GM18517 (cell line): Measurements from ENCODE around the gene RRP1B.
"Not testable (repeated sequence)": the region's sequence is repeated elsewhere in the genome, so short reads cannot be mapped to it uniquely, and the experiment has no call there.

Source experiments
- ATAC-seq: cut with Tn5 transposase; IDR thresholded peaks from one replicate; pipeline ENCODE4 v1.9.1; 2021; ENCODE audit warnings: mild to moderate bottlenecking, moderate library complexity; ENCODE audit not compliant: unreplicated experiment

Gene RRP1B

DNA sequence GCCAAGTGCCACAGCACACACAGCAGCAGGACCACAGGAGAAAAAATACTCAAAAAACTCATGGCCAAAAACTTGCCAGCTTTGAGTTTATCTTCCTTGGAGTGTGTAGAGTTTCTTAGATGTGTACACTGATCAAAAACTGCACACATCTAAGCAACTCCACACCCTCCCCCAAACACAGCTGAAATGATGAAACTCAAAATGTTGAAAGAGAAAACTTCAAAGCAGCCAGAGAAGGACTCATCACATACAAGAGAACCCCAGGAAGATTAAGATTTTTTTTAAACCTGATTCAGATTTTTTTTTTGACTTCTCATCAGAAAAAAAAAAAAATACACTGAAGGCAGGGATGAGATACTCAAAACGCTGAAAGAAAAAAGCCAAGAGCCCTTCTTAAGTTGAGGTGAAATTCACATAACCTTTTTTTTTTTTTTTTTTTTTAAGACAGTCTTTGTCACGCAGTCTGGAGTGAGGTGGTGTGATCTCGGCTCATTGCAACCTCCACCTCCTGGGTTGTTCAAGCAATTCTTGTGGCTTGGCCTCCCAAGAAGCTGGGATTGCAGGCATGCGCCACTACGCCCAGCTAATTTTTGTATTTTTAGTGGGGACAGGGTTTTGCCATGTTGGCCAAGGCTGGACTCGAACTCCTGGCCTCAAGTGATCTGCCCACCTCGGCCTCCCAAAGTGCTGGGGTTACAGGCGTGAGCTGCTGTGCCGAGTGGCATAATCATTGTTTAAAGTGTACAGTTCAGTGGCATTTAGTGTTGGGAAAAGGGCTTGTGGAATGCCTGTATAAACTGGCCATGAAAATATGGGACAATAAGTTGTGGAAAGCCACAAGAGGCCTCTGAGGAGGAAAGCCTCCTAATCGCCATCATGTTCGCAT lies 38.6 kb downstream of the RRP1B start:
- ATAC-seq, result no peak

DNA sequence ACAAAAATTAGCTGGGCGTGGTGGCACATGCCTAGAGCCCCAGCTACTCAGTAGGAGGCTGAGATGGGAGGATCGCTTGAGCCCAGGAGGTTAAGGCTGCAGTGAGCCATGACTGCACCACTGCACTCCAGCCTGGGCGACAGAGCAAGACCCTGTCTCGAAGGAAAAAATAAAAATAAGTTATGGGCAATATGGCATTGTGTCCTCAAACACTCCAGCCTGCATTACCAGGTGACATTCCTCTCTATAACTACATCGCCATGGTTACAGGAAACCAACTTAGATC lies 40.1 kb downstream of the RRP1B start:
- not testable (repeated sequence) for ATAC-seq

DNA sequence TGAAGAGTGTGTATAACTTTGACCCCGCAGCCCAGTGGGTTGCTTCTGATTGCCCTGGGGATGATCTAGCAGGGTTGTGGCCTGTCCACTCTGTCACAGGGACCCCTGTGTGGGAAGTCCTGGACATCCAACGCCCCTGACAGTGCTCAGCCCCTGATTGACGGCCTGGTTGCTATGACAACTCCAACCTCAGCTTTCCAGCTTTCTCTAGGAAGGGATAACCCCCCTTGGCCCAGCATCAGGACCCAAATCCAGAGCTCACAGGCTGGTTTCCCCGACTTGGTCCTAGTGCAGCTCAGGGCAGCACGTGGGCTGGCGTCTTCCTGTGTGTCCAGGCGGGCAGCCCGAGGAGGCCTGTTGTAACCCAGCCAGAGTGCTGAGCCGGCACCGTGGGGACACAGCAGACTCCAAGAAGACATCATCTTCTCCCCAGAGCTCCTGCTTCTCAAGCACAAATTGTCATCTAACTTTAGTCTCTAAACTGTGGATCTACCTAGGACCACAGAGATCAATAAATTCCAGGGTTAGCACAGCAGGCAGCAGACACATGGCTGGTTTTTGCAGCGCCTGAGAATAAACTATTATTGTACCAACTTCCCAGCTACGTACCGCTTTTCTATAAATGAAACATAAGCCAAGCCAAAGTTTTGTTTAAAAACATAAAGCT lies 40.7 kb downstream of the RRP1B start:
- ATAC-seq, result no peak

- ATAC-seq, result no peak
Observed at GRCh38 chr21:43701936-43702784, 42.8 kb downstream of the RRP1B start.

DNA sequence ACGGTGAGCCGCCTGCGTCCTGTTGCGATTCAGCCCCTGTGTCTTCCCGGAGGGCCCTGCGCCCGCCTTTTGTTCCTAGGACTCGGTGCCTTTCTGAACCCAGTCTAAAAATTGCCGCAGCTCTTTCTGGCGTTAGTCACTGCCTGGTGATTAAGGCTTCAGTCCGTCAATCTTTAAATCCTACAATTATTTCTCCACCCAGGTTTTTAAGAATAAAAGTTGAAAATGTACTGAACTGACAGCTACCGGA lies 43.4 kb downstream of the RRP1B start:
- ATAC-seq, result no peak

GRCh38 chr21:43703035-43703880 lies 43.9 kb downstream of the RRP1B start:
- no peak for ATAC-seq

DNA sequence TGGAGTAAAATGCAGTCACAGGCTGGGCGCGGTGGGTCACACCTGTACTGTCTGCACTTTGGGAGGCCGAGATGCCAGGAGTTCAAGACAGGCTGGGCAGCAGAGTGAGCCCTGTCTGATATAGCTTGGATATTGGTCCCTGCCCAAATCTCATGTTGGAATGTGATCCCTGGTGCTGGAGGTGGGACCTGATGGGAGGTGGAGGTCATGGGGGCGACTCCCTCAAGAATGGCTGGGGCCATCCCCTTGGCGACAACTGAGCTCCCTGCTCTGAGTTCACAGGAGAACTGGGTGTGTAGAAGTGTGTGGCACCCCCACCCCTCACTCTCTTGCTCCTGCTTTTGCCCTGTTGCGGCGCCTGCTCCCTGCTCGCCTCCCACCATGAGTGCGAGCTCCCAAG lies 48.1 kb downstream of the RRP1B start:
- ATAC-seq, result no peak

GRCh38 chr21:43708745-43709381 lies 49.5 kb downstream of the RRP1B start:
- ATAC-seq, result no peak

- no peak for ATAC-seq
Observed at GRCh38 chr21:43712268-43712942, 53.0 kb downstream of the RRP1B start.

- not testable (repeated sequence) for ATAC-seq
Observed at GRCh38 chr21:43713123-43713522, 53.8 kb downstream of the RRP1B start.

- peak; percentile 46 for ATAC-seq
Observed at GRCh38 chr21:43716376-43717165, 57.2 kb downstream of the RRP1B start.

DNA sequence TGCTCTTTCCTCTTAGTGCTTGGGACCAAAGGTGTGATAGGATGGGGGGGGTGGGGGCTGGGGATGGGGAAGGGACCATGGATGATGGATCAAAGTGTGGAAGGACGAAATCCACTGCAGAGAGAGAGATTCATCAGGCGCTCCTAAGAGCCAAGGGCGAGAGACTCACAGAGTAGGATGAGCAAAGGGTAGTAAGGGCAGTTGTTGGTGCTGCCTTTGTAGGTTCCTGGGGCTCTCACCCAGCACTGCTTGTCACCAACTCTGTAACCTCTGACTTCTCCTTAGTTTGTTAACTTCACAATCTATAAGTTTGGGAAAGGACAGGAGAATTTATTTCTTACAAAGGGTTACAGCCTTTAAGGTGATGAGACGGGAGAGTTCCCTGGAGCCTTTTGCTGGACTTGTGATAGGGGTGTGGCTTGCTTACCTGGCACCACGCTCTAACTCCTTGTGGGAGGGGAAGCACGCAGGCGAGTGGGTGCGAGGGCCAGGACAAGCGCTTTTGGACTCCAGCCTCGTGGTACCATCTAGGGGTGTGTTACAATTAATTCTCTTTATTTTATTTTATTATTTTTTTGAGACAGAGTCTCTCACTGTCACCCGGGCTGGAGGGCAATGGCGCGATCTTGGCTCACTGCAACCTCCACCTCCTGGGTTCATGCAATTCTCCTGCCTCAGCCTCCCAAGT lies 58.0 kb downstream of the RRP1B start:
- ATAC-seq, result no peak

DNA sequence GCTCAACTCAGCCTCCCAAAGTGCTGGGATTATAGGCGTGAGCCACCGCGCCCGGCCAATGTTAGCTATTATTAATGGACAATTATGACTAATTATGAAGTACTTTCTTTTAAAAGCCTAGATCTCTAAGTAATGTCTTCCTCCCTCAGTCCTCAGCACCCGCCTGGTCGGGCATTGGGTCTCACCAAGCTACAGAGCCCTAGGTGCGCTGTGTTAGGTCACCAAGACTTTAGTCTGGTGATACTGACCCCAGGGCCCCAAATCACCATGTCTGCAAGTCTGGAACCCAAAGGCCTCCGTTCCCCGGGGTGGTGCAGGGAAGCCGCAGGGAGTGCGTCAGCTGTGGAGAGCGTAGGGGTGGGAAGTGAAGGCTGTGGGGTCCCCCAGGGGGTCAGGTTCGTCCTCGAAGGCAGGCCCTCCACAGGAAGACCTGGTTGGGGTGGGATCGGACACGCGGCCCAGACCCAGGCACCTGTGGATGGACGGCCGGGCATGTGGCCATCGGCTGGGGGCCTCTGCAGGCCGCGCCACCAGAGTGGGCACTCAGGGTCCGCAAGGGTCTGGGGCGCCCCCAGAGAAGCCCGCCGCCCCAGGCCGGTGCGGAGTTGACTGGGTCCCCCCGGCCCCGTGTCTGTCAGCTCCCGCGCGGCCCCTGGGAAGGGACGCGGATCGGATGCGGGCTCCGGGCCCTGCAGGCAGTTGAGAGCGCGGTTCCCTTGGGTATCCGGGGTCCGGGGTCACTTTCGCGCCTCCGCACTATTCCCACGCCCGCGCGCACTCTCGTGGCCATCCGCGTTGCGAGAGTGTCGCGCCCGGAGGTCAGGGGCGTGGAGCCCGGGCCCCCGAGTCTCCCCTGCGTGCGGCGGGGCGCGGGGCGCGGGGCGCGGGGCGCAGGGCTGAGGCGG lies 58.9 kb downstream of the RRP1B start:
- ATAC-seq, result no peak

- ATAC-seq, result peak; percentile 47
Observed at GRCh38 chr21:43718872-43719747, 59.8 kb downstream of the RRP1B start, which contains the start of gene PDXK. Gene PDXK, plus strand, starts transcription at chr21:43719129. Its CDS starts 166 bp downstream, at chr21:43719295.

DNA sequence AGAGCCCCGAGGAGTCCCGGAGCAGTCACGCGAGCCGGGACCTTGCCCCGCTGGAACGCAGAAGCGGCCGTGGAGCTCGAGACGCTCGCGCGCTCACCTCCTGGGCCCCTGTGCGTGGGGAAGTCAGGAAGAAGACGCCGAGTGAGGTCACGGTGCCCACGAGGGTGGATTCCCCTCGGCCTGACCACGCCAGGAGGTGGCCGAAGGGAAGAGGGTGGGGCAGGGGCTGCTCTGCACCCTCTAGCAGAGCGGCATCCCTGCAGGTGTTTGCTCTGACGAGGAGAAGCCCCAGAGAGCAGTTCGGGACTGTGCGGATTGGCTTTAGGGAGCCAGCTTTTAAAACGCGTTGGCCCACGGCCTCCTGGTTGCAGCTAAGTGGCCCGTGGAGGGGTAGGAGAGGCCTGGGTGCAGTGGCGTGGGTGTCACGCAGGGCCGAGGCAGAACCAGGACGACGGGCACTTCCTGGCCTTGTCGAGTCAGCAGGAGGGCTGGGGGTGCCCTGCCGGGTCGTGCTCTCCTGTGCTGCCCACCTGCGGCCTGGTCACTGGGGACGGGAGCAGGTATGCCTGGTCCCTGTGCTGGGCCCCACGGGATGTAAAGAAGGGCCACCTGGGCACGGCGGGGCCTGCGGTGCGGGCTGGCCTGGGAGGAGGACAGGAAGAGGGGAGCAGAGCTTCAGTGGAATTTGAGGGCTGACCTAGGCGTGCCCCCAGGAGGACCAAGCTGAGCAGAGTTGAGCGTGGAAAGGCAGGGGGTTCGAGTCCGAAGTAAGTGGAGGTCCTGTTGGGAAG lies 60.6 kb downstream of the RRP1B start:
- ATAC-seq, result no peak
